GM19438 (cell line): ENCODE measurements around the gene TRIM9.
"Not testable (repeated sequence)": the region's sequence is repeated elsewhere in the genome, so short reads cannot be mapped to it uniquely, and the experiment has no call there.

ENCODE experiments used
- ATAC-seq: cut with Tn5 transposase; IDR thresholded peaks from one replicate; pipeline ENCODE4 v1.9.1; 2021; ENCODE audit warnings: low read depth; ENCODE audit not compliant: unreplicated experiment

The TRIM9 gene

DNA sequence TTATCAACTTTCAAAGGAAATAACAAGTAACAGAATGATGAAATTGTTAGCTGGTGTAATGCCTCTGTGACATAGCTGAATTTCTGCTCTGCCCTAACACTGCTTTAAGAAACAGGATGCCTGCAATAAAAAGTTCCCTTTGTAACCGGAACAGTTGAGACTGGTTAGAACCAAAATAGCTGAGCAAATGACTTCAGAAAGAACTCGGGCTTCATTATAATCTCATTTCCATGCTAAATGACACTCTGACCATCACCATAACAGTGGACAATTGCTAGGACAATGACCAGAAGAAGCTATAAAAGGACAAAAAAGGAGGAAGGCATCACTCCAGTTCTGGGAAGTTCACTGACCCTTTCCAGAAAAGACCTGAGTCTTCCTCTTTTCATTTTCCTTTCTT lies 127.1 kb downstream of the TRIM9 start:
- ATAC-seq: no peak

DNA sequence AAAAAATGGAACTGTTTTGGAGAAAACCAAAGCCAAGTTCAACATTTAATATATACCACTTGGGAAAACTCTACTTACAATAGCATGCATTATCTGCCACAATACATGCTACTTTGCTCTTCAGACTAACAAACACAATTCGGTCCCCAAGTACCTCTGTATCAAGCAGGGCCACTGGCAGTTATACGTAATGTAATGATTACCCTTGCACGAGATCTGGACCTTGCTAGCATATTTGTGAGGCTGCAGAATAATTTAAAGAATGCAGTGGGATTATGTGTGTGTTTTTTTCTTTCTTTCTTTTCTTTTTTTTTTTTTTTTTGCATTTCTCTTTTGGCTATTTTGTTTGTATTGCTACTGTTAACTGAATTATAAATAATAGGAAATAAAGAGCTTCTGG lies 127.8 kb downstream of the TRIM9 start:
- no peak for ATAC-seq

DNA sequence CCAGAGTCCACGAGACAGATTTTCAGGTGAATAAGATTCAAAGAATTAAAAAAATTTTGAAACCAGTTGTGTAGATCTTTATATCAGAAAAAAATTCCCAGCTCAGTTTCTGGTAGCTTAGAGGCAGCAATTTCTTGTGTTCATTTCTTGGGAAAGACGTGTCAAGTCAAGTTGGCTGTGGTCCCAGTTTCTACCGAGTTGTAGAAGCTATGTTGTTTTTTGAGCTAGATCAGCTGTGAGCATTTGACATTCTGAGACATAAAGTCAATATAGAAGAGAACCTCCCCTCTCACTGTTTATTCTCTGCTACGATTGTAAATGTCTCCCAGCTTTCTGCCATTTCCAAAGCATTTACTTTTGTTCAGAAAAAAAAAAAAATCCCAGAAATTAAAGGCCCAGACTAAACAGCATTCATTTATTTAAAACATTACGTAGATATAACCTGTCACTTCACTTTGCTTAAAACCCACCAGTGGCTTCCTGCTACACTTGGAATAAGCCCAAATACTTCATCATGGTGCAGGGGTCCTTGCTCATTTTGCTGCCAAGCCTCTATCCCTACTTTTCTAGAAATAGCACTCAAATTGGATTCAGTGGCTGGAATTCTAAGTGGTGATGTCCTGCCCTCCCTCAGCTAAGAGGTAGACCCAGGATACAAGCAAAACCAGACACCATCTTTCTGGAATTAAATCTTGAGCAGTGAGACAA lies 130.1 kb downstream of the TRIM9 start:
- ATAC-seq: no peak

GRCh38 chr14:50963919-50964318 lies 131.0 kb downstream of the TRIM9 start:
- ATAC-seq: no peak

DNA sequence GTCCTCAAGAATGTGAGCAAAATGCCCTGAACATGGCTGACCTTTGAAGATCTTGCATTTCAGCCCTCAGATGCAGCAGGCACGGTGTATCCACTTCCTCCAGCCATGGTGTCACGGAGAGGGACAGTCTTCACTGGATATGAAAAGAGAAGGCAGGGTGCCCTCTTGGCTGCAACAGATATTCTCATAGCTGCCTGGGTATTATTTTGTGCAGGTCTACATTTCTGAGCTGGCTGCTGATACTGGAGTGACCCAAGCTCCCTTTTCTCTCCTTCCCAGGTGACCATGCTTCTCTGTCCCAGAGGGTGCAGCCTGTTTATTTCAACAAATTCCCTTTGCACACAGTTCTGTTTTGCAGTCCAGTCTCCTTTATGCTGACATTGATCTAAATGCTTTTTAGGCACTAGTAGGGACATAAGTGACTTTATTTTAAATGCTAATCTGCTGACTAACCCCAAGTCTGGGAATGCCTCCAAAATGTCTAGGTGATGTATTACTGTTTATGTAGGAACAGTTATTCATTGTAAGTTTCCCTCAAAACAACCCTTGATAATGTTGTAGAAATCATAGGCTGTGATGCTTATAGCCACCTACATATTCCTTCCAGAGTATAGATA lies 133.2 kb downstream of the TRIM9 start:
- no peak for ATAC-seq

DNA sequence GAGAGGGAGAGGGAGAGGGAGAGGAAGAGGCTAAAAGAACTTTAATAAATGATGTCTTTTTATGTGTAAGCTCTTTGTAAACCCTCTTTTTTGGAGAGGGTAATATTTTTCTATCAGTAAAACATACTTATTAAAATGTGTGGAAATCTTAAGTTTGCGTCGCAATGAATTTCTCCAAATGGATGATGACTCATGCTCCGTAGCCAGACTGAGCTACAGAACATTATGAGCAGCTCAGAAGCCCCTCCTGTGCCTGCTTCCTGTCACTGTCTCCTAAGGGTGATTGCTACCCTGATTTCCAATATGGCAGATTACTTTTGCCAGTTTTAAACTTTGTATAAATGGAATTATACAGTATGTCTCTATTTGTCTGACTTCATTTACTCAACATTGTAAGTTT lies 137.6 kb downstream of the TRIM9 start:
- no peak for ATAC-seq

GRCh38 chr14:50956421-50956820 lies 138.5 kb downstream of the TRIM9 start:
- not testable (repeated sequence) for ATAC-seq

DNA sequence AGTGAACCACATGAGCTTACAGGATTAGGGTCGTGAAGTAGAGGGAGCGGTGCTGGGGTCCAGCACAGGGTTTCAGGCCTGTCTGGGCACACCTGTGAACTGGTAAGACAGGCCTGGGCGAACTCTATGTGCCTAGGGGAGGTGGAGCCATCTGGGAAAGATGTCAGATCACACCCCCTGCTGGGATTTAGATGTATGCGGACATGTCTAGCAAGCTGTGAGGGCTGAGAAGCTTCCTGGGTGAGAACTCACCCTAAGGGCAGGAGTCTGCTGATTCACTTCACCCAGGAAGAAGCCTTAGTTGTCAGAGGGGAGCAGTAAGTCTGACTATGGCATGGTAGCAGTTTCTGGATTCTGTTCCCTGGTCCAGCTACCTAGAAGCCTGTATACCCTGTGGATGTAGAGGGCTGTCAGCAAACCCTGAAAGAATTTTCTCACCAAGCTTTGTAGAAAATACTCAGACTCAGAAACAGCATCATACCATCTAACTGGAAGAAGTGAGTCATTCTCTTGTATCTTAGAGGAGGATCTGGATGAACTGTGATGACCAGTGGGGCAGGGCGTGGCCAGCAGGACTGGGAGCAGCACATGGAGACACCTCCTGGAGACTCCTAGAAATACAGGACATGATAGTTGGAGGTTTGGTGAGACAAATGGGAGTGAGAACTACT lies 139.4 kb downstream of the TRIM9 start:
- ATAC-seq: no peak

- no peak for ATAC-seq
Measured at GRCh38 chr14:50954811-50955372, 140.0 kb downstream of the TRIM9 start.

DNA sequence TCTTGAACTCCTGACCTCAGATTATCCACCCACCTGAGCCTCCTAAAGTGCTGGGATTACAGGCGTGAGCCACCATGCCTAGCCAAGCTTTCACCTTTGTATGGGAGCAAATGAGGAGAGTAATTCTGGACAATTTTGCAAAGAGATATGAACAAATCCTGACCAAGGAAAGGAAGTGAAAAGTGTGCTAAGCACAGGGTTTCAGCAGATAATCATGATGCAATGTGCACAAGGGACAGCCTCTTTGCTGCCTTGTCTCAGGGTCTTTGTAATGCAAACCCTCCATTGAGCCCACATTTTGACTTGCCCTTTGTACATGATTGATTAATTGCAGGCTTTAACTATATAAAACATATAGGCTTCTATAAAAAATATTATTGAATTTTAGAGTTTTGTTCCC lies 141.4 kb downstream of the TRIM9 start:
- ATAC-seq: no peak

GRCh38 chr14:50951032-50951431 lies 143.9 kb downstream of the TRIM9 start:
- no peak for ATAC-seq

- no peak for ATAC-seq
Measured at GRCh38 chr14:50948205-50948604, 146.7 kb downstream of the TRIM9 start.

- no peak for ATAC-seq
Measured at GRCh38 chr14:50947446-50947845, 147.5 kb downstream of the TRIM9 start.

DNA sequence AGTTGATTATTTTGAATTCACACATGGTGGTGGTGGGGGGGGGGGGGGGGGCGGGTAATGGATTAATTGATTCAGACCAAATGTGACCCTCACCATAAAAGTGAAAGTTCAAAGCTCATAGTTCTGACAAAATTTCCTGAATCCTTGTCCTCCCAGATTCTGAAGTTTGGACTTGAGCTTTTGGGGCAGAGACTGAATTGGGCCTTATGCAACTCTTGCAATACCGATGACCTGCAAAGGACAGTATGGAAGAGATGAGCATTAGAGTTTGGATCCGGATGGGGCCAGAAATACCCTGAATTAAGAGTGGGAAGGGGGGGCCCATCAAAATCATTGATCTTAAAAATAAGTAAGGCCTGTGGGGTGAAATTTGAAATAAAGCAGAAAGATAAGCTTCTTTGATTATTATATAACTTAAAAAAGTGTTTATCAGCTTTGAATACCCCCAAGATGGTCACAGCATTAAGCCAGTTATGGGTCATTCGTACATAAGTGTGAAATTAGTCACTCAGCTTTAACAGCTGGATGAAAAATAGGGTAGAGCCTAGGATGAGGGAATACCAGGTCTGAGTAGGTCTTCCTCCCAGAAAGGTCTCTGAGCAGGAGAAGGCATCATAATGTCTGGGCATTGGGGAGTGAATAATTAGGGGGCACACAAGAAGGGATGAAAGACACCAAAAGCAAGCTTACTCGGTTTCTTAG lies 148.5 kb downstream of the TRIM9 start:
- ATAC-seq: no peak

DNA sequence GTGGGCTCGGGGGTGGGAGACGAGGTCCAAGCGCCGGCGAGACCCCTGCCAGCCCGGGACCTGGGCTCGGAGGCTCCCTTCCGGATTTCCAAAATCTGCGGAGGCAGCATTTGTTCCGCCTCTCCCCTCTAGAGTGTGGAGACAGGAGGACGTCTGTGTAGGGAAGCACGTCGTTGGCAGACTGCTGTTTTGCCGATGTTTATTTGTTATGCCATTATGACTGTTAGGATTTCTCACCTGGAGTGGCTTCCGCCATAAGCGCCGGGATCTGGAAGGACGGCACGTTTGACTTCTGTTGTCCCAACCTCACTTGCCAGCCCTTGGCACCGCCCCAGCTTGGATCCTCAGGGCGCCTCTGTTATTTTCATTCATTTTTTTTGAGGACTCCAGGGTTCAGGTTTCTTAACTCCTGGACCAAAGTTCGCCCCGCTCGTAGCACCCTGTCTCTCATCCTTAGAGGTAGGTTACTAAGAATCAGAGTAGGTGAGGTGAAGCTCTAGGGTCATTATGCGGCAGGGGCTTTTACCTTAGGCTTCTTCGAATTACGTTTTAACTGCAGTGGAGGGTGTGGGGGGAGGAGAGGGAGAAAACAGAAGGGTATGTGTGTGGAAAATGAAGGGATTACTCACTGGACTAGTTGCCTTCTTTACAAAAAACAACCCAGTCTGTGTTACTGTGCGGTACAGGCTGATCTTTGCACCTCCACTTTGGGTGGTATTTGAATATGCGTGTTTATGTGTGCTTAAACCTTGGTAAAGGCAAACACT lies 150.1 kb downstream of the TRIM9 start:
- peak; percentile 8 for ATAC-seq

DNA sequence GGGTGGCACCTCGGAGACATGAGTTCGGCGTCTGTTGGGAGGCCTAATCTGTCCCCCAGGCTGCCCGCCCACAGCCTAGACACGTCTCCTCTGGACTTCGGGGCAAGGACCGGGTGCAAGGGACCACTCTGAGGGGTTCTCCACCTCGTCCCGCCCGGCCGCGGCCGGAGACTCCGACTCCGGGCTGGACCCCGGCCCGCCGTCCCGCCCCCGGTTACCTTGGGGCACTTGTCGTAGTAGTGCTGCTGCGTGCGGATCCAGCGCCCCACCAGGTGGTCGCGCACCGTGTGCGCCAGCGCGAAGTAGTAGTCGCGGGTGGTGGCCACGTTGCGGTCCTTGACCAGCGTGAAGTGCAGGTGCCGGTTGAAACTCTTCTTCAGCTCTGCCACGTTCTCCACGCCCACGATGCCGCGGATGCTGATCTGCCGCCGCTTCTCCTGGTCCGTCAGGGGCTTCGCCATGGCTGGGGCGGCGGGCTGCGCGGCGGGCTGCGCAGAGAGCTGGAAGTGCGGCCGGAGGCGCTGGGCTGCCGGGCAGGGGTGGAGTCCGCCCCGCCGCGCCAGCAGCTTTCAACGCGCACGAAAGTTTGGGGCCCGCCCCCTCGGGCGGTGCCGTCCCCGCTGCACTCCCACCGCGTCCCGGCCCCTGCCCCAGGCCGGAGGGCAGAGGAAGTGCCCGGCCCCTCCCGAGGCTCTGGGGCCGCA lies 150.8 kb downstream of the TRIM9 start, which contains the start of gene PYGL:
Gene PYGL, minus strand, starts transcription at position 541 of the 704 bp plus-strand sequence. Its CDS starts 80 bp downstream, at position 461.
- peak; percentile 88 for ATAC-seq

- no peak for ATAC-seq
Measured at GRCh38 chr14:50943261-50943942, 151.5 kb downstream of the TRIM9 start.

DNA sequence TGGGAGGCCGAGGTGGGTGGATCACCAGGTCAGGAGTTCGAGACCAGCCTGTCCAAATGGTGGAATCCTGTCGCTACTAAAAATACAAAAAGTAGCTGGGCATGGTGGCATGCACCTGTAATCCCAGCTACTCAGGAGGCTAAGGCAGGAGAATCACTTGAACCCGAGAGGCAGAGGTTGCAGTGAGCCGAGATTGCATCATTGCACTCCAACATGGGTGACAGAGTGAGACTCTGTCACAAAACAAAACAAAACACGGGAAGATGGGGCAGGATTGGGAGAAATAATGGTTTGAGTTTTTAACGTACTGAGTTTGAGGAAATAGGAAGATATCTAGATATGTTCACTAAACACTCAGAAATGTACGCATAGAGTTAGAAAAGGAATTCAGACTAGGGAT lies 153.3 kb downstream of the TRIM9 start:
- not testable (repeated sequence) for ATAC-seq

DNA sequence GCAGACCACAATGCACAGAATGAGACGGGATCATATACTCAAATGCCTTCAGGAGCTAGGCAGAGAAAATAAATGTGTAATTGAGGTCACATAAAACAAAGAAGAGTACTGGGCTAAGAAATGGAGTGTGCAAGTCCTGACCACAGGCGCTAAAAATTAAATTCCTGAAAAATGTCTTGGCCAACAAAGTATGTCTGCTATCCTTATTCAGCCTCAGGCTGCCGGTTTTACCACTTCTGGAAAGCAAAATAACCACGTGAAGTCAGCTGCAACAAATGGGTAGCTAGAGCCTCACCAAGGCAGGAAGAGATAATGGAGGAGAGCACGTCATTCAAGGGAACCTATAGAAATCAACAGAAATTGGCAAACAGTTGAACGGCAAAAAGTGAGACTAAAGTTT lies 153.8 kb downstream of the TRIM9 start:
- ATAC-seq: no peak
